Brain microvascular endothelial cell (primary cell): ENCODE data around the gene ADAMTS17.

Experiments
- DNase-seq: peaks from one replicate; pipeline ENCODE4 v3.0.0-alpha.2; 2020
- H3K27ac ChIP-seq: fragments of 250-450 bp; sonication (Bioruptor Pico); 2 replicates; pipeline ENCODE4 v1.5.1; 2020; ENCODE audit warnings: mild to moderate bottlenecking, moderate library complexity
- H3K27me3 ChIP-seq: fragments of 250-450 bp; sonication (Bioruptor Pico); replicated peaks from 2 replicates; pipeline ENCODE4 v1.5.1; 2020; ENCODE audit warnings: mild to moderate bottlenecking
- H3K36me3 ChIP-seq: fragments of 250-450 bp; sonication (Bioruptor Pico); replicated peaks from 2 replicates; pipeline ENCODE4 v1.5.1; 2020; ENCODE audit warnings: mild to moderate bottlenecking
- H3K4me3 ChIP-seq: 2 replicates; pipeline ENCODE4 v1.5.1; 2011; ENCODE audit warnings: low read depth, mild to moderate bottlenecking, control low read depth, low read length, moderate library complexity
- in situ Hi-C: cut with HindIII; loops from 2 replicates; pipeline ENCODE4 v1.10.0; 2017; ENCODE audit warnings: low sequenced_read_pairs, low pct_ligation_motif_present
- TF ChIP-seq, protein P1 (sequence below): IDR thresholded peaks from 2 replicates; pipeline ENCODE4 v1.5.1; 2011; ENCODE audit warnings: low read depth, mild to moderate bottlenecking, moderate library complexity, low read length, control low read depth, inconsistent platforms; ENCODE audit errors: missing control alignments

ADAMTS17 gene

DNA sequence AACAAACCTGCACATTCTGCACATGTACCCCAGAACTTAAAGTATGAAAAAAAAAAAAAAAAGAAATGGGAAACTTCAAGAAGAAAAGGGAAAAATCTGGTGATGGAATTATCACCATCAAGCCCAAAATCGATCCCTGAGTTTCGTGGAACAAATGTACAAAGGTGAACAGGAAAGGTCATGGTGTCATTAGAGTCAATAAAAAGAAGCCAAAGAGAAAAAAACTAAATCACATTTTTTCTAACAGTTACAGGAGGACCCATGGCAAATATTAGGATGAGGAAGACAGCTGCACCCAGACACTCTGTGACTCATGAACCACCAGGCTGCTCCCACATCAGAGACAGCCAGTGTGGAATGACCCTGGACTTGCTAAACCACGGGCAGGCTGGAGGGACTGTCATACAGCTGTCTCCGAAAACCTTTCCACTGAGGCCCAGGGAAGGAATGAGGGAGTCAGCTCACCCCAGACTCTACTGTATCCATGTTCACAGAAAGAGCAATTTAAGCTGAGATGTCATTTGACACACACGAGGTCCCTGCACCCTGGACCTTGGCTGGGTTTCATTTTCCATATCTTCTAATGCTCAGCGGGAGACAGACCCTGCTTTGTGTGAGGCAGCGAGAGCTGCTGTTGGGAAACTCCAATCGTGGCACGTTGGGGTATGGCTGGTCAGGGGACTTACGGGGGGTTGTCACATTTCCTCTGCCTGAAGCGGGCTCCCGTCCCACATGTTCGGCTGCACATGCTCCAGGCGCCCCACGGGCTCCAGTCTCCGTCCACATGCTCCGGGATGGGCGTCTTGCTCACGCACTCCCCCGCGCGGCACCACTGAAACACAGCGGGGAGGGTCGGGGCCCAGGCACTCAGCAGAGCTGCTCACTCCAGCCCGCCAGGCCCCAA lies 210.2 kb downstream of the ADAMTS17 start:
- DNase-seq: peak; percentile 58

DNA sequence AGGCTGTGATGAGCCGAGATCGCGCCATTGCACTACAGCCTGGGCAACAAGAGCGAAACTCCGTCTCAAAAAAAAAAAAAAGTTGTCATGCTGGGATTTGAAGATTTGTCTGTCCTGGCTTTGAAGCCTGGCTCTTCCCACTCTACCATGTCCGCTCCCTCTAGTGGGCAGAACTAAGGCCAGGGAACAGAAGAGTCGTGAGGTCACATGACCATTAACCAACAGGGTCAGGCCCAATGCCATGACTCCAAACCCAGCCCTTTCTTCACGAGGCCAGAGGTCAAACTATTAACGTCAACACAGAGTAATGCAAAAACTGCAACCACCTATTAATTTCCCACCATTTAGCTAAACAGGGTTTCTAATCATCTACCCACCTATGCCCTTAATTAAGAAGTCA lies 212.1 kb downstream of the ADAMTS17 start:
- TF ChIP-seq, protein P1, sequence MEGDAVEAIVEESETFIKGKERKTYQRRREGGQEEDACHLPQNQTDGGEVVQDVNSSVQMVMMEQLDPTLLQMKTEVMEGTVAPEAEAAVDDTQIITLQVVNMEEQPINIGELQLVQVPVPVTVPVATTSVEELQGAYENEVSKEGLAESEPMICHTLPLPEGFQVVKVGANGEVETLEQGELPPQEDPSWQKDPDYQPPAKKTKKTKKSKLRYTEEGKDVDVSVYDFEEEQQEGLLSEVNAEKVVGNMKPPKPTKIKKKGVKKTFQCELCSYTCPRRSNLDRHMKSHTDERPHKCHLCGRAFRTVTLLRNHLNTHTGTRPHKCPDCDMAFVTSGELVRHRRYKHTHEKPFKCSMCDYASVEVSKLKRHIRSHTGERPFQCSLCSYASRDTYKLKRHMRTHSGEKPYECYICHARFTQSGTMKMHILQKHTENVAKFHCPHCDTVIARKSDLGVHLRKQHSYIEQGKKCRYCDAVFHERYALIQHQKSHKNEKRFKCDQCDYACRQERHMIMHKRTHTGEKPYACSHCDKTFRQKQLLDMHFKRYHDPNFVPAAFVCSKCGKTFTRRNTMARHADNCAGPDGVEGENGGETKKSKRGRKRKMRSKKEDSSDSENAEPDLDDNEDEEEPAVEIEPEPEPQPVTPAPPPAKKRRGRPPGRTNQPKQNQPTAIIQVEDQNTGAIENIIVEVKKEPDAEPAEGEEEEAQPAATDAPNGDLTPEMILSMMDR: no peak
- Histone ChIP-seq H3K36me3 (no peaks in the 10 kb centered on the region), H3K27ac (no peak overlapping the region), H3K27me3 (no peaks in the 10 kb centered on the region), H3K4me3 (no peak overlapping the region)
- in situ Hi-C loops: no loop called here
- DNase-seq: no peak

More for the DNA sequence above, 210.2 kb downstream of the ADAMTS17 start:
- in situ Hi-C loops: no loop called here
- peak overlapping the region; percentile 45 for H3K4me3 ChIP-seq
- TF ChIP-seq, protein P1: peak; percentile 83
- H3K27ac ChIP-seq: no peak overlapping the region
- H3K27me3 ChIP-seq: no peaks in the 10 kb centered on the region
- no peaks in the 10 kb centered on the region for H3K36me3 ChIP-seq

GRCh38 chr15:100125401-100126191 lies 216.2 kb downstream of the ADAMTS17 start:
- no peaks in the 10 kb centered on the region for H3K36me3 ChIP-seq
- TF ChIP-seq, protein P1: no peak
- no peaks in the 10 kb centered on the region for H3K27me3 ChIP-seq
- in situ Hi-C loops: no loop called here
- no peak overlapping the region for H3K27ac ChIP-seq
- DNase-seq: no peak
- no peak overlapping the region for H3K4me3 ChIP-seq

DNA sequence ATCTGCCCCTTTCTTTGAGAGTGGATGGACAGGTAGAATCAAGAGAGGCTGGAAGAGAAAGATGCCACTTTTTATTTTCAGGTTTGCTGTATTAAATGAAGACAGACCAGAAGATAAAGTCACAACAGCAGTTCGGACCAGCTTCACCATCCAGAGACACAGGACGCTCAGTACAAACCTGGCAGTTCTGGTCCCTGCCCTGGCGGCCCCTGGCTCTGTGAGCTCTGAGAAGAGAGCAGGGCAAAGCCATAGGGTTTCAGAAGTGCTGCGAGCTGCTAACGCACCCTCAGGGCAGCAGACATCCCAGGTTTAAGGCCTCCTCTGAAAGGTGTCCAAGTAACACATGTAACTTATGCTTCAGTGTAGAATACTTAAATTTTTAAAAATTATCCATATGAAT lies 216.8 kb downstream of the ADAMTS17 start:
- no peak overlapping the region for H3K27ac ChIP-seq
- no peak for DNase-seq
- H3K27me3 ChIP-seq: no peaks in the 10 kb centered on the region
- no peaks in the 10 kb centered on the region for H3K36me3 ChIP-seq
- in situ Hi-C loops: no loop called here
- no peak overlapping the region for H3K4me3 ChIP-seq
- TF ChIP-seq, protein P1: no peak

DNA sequence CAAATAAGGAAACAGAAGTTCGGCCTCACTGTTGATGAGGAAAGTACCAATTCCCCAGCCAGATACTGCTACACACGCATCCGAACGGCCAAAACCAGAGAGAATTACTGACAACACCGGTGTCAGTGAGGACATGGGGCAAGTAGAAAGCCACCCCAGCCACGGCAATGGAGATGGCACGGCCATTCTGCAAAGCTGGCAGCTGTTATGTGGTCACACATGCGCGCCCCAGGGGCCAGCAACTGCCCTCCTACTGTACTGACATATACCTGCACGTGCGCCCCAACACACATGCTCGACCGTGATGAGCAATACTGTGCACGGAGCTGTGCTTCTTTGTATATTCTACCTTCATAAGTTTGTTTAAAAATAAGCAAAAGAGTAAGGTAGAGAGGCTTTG lies 217.4 kb downstream of the ADAMTS17 start:
- no peak for DNase-seq

More for the DNA sequence above, 217.4 kb downstream of the ADAMTS17 start:
- H3K36me3 ChIP-seq: no peaks in the 10 kb centered on the region
- no peak overlapping the region for H3K27ac ChIP-seq
- no peak overlapping the region for H3K4me3 ChIP-seq
- in situ Hi-C loops: no loop called here
- TF ChIP-seq, protein P1: no peak
- H3K27me3 ChIP-seq: no peaks in the 10 kb centered on the region
